Heart right ventricle (tissue), 16 donors: ENCODE results near the gene TNFRSF8. TPM values are rescaled to one million over a fixed set of nuclear protein-coding genes. Genes with fewer than 3 reads are reported as not detected.

Experiments
- ATAC-seq, 8 donors: fragments of 200-7000 bp; cut with Tn5 transposase; one replicate each; pipeline ENCODE4 v1.9.1; 2020; ENCODE audit warnings: mild to moderate bottlenecking in 8 of 8, moderate library complexity in 8 of 8, moderate number of reproducible peaks in 1 of 8
- DNase-seq, 2 donors: peaks; one replicate each; pipeline ENCODE4 v3.0.0-alpha.2; 2020
- H3K27ac ChIP-seq, 10 donors: fragments of 200-600 bp; sonication (generic) in 2 of 10; one replicate each; pipeline versions ENCODE4 v1.5.0 to v1.8.0; 2020 to 2022; ENCODE audit warnings: mild to moderate bottlenecking in 3 of 10
- H3K27me3 ChIP-seq, 7 donors: fragments of 200-600 bp; one replicate each; pipeline ENCODE4 v1.8.0; 2021 to 2022; ENCODE audit warnings: mild to moderate bottlenecking in 2 of 7
- H3K36me3 ChIP-seq, 9 donors: fragments of 200-600 bp; sonication (generic) in 1 of 9; one replicate each; pipeline versions ENCODE4 v1.5.0 to v1.8.0; 2020 to 2022; ENCODE audit warnings: mild to moderate bottlenecking in 2 of 9
- H3K4me1 ChIP-seq, 9 donors: fragments of 200-600 bp; sonication (generic) in 1 of 9; one replicate each; pipeline versions ENCODE4 v1.5.0 to v1.8.0; 2020 to 2022; ENCODE audit warnings: mild to moderate bottlenecking in 4 of 9
- H3K4me3 ChIP-seq, 10 donors: fragments of 200-600 bp; sonication (generic) in 2 of 10; one replicate each; pipeline versions ENCODE4 v1.5.0 to v1.8.0; 2020 to 2022; ENCODE audit warnings: mild to moderate bottlenecking in 7 of 10, moderate library complexity in 2 of 10
- H3K9me3 ChIP-seq, 11 donors: fragments of 200-600 bp in 10 of 11; sonication (generic) in 2 of 11; one replicate each; pipeline versions ENCODE4 v1.5.0 to v1.8.0; 2013 to 2022; ENCODE audit warnings: mild to moderate bottlenecking in 2 of 11, control low read depth in 1 of 11, moderate library complexity in 1 of 11
- WGBS, 2 donors: extraction: QIAGEN DNeasy Blood & Tissue Kit; methylation state at CpG; one replicate each; pipeline ENCODE4 v1.1.7; 2013; ENCODE audit warnings: inconsistent platforms in 1 of 2; 5-methylcytosine and 5-hydroxymethylcytosine counted together
- intact Hi-C, 10 donors: fragments of 100-400 bp; cut with DNase I; formaldehyde crosslinking; loops; one replicate each; pipeline versions ENCODE4 v1.11.1 to v1.14.2; 2022
- polyA plus RNA-seq, 2 donors: library from polyadenylated mRNA; stranded (reverse); fragments of 200-250 nt; gene quantifications; one replicate each; pipeline ENCODE4 v1.2.3, GENCODE V29; 2013
- total RNA-seq, 10 donors: library from RNA; stranded (reverse); fragmentation: NEBNext Ultra II Directional in 3 of 10; extraction: Animal tissue kit (Norgen Biotek cat#: 25700) in 3 of 10; gene quantifications; one replicate each; pipeline versions ENCODE4 v1.2.1 to v1.2.4, GENCODE V29; 2021 to 2023
- TF ChIP-seq, protein P1 (sequence below), 9 donors: fragments of 200-600 bp; sonication (generic) in 2 of 9; IDR thresholded peaks; one replicate each; pipeline versions ENCODE4 v1.5.0 to v1.8.0; 2021 to 2022; ENCODE audit warnings: antibody characterized with exemption in 9 of 9, mild to moderate bottlenecking in 5 of 9, moderate library complexity in 1 of 9
- donor health status: Arrhythmogenic right ventricular cardiomyopathy.
- donor health status: ischemic (EF 13 %, LVEDD 7.1; RV severe dilation, severe dysfunction).
- donor health status: healthy with polysubstance abuse.
- donor health status: DM: no; HTN: yes; CAD: no.
- donor health status: DM: no; HTN: no; CAD: no.
- donor health status: ischemic (EF 25% LVEDD 6.9; RV normal size, moderate dysfunction).
- donor health status: ischemic (EF 25% LVEDD 5.7; RV mildly dilated, moderate dysfunction).
- donor health status: healthy.
- donor health status: DM: yes; HTN: yes; CAD: no.
- donor health status: Ischemic cardiomyopathy.
- donor health status: ischemic (EF 35%, LVEDD 5.7; RV mildly dilated, moderate dysfunction).
- donor health status: nonischemic (EF 11% LVEDD 7.7; RV severe dilation, severe dysfunction).
- donor health status: DM: yes; HTN: yes; CAD: no.
- donor health status: PGD.
- donor health status: ischemic (EF 29% LVEDD 5.4; RV normal size, mild dysfunction).
- donor health status: nonischemic (EF 23%, LVEDD 6.1; RV moderate dilation, normal function).

Gene TNFRSF8
- total and polyA plus RNA-seq, 12 donors = 0.21 to 2.4 (median 1.0) TPM

DNA sequence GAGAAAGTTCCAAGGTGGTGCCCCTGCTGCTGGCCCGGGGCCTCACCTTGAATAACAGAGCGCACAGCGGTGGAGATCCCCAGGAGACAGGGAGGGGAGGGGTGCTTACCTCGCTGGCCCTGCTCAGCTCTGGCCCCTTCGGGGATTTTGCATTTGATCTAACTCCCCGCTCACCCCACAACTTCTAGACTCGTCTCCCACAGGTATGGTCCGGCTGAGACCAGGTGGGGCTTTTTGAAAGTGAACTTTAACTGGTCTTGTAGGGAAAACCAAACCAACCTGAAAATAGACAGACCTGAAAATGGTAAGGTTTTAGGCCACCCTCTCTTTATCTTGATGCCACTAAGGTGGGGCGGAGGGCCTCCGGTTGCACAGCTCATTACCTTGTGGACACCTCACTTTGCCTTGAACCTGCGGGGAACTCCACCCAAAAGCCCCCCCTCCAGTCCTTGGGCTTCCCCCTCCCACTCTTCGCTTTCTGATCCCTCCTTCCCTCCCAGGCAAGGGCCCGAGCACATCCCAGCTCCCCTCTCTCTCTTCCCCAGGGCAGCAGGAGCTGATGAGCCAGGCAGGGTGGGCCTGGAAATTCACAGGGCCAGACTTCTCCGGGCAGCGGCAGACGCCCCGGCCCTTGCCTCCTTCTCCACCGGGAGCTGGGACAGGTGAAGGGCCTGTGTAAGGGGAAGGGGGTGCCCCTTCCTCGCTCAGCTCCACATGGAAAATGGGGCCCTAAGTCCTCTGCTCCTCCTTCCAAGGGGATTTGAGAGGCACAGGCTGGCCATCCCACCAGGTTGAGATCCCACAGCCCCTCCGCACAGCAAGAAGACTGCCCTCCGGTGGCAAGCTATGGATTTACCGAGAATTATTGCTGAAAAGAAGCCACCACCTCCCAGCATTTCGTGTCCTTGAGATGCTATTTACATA lies 16.1 kb downstream of the TNFRSF8 start:
- DNase-seq (peak in 1 of 2 donors; percentile 20), ATAC-seq (peak in 3 of 8 donors; percentile 10 to 40 (median 24))
- peaks cover 0 to 5% (median 0%) of the 10 kb centered on the region in 9 donors for H3K4me1 ChIP-seq
- TF ChIP-seq, protein P1, sequence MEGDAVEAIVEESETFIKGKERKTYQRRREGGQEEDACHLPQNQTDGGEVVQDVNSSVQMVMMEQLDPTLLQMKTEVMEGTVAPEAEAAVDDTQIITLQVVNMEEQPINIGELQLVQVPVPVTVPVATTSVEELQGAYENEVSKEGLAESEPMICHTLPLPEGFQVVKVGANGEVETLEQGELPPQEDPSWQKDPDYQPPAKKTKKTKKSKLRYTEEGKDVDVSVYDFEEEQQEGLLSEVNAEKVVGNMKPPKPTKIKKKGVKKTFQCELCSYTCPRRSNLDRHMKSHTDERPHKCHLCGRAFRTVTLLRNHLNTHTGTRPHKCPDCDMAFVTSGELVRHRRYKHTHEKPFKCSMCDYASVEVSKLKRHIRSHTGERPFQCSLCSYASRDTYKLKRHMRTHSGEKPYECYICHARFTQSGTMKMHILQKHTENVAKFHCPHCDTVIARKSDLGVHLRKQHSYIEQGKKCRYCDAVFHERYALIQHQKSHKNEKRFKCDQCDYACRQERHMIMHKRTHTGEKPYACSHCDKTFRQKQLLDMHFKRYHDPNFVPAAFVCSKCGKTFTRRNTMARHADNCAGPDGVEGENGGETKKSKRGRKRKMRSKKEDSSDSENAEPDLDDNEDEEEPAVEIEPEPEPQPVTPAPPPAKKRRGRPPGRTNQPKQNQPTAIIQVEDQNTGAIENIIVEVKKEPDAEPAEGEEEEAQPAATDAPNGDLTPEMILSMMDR (IDR thresholded peaks at IDR 0.05) = peak in 8 of 9 donors; percentile 20 to 57 (median 49)
- H3K27ac ChIP-seq = no peak overlapping the region
- no peak overlapping the region for H3K4me3 ChIP-seq
- intact Hi-C loops = no loop called here
- WGBS, 2 donors = 41 to 42% methylated on average over 23 of the region's 23 CpGs
- H3K9me3 ChIP-seq = peaks cover 0 to 29% (median 7%) of the 10 kb centered on the region in 11 donors
- H3K36me3 ChIP-seq = no peaks in the 10 kb centered on the region
- H3K27me3 ChIP-seq = peaks cover 0 to 22% (median 9%) of the 10 kb centered on the region in 7 donors

DNA sequence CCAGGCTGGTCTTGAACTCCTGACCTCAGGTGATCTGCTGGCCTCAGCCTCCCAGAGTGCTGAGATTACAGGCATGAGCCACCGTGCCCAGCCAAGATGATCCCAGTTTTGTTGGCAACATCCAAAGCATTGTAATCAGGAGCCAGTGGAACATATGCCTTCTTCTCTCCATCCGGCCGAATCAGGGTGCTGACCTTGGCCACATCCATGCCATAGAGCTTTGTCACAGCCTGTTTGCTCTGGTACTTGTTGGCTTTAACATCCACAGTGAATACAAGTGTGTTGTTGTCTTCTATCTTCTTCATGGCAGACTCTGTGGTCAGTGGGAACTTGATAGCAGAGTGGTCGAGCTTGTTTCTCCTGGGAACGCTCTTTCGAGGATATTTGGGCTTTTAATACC lies 17.1 kb downstream of the TNFRSF8 start:
- intact Hi-C loops = no loop called here
- WGBS, 2 donors = 73 to 81% methylated on average over 6 of the region's 6 CpGs

DNA sequence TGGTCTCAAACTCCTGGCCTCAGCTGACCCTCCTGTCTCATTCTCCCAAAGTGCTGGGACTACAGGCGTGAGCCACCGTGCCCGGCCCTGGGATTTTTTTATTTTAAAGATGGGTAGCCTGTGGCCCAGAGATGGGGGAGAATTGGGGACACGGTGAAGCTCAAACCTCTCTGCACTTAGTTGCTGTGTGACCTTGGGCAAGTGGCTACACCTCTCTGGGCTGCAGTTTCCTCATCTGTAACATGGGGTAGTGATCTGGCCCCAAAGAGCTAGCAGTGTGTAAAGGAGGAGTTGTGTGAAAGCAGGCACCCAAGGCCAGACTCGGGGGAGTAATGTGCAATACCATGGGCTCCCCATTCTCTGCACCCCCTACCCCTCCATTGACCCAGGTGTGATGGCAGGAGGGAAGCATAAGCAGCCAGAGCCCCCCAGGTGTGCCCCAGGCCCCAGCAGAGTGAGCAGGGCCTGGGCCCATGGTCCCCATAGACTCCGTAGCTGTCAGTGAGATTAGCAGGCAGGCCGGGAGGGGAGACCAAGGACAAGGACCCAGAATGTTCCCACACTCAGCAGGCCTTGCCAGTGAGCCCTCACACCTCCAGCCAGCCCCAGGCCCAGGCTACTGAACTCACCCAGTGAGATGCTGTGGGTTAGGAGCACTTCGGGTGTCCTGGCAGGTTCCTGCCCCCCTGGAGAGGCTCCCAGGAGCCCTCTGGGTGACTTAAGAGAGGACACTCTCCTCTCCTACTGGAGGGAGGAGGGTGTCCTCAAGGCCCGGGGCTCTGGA lies 17.9 kb downstream of the TNFRSF8 start:
- no peak overlapping the region for H3K4me3 ChIP-seq
- intact Hi-C loops = no loop called here
- H3K9me3 ChIP-seq = peaks cover 0 to 29% (median 7%) of the 10 kb centered on the region in 11 donors
- peaks cover 0 to 22% (median 9%) of the 10 kb centered on the region in 7 donors for H3K27me3 ChIP-seq
- TF ChIP-seq, protein P1 (IDR thresholded peaks at IDR 0.05) = no peak
- DNase-seq (no peak), ATAC-seq (peak in 1 of 8 donors; percentile 14)
- H3K27ac ChIP-seq = no peak overlapping the region
- 94 to 97% methylated on average over 9 of the region's 9 CpGs for WGBS, 2 donors
- no peaks in the 10 kb centered on the region for H3K36me3 ChIP-seq
- peaks cover 0 to 3% (median 0%) of the 10 kb centered on the region in 9 donors for H3K4me1 ChIP-seq

More for the DNA sequence above, 17.1 kb downstream of the TNFRSF8 start:
- peaks cover 0 to 29% (median 7%) of the 10 kb centered on the region in 11 donors for H3K9me3 ChIP-seq
- no peak for ATAC-seq
- no peak overlapping the region for H3K27ac ChIP-seq
- peaks cover 0 to 22% (median 9%) of the 10 kb centered on the region in 7 donors for H3K27me3 ChIP-seq
- peaks cover 0 to 4% (median 0%) of the 10 kb centered on the region in 9 donors for H3K4me1 ChIP-seq
- H3K36me3 ChIP-seq = no peaks in the 10 kb centered on the region
- DNase-seq = no peak
- no peak overlapping the region for H3K4me3 ChIP-seq
- TF ChIP-seq, protein P1 (IDR thresholded peaks at IDR 0.05) = no peak
